HEK293 (cell line): ENCODE measurements around the gene IFNL2.
A peak's percentile ranks its signal among the peaks of the same experiment; 100 is the strongest.

Source experiments
- CTCF ChIP-seq: fragments of 450-650 bp; formaldehyde crosslinking; IDR thresholded peaks from 2 replicates; pipeline ENCODE4 v1.5.1; 2016; ENCODE audit warnings: missing biosample characterization, missing genetic modification characterization
- KLF16 ChIP-seq: fragments of 450-650 bp; formaldehyde crosslinking; IDR thresholded peaks from 2 replicates; pipeline ENCODE4 v1.5.1; 2017; ENCODE audit warnings: missing biosample characterization, missing genetic modification characterization
- PRDM6 ChIP-seq: fragments of 450-650 bp; formaldehyde crosslinking; IDR thresholded peaks from 2 replicates; pipeline ENCODE4 v1.5.1; 2017; ENCODE audit warnings: missing biosample characterization, missing genetic modification characterization
- RBAK ChIP-seq: fragments of 450-650 bp; formaldehyde crosslinking; IDR thresholded peaks from 2 replicates; pipeline ENCODE4 v1.5.1; 2016; ENCODE audit warnings: missing biosample characterization, missing genetic modification characterization
- SP2 ChIP-seq: fragments of 450-650 bp; formaldehyde crosslinking; IDR thresholded peaks from 2 replicates; pipeline ENCODE4 v1.5.1; 2016; ENCODE audit warnings: missing biosample characterization, missing genetic modification characterization
- ZBTB26 ChIP-seq: fragments of 450-650 bp; formaldehyde crosslinking; optimal IDR thresholded peaks from 2 replicates; pipeline ENCODE3; 2016; ENCODE audit warnings: missing biosample characterization, mild to moderate bottlenecking, missing genetic modification characterization
- ZNF114 ChIP-seq: fragments of 450-650 bp; formaldehyde crosslinking; IDR thresholded peaks from 2 replicates; pipeline ENCODE4 v1.5.0; 2017; ENCODE audit warnings: missing biosample characterization, missing genetic modification characterization
- ZNF768 ChIP-seq: fragments of 450-650 bp; formaldehyde crosslinking; IDR thresholded peaks from 2 replicates; pipeline ENCODE4 v1.5.1; 2018; ENCODE audit warnings: missing biosample characterization, mild to moderate bottlenecking, missing genetic modification characterization

- TF ChIP-seq ZNF768: no peak
- TF ChIP-seq SP2: no peak
- no peak for TF ChIP-seq ZBTB26 (tag by site-specific recombination)
- no peak for TF ChIP-seq RBAK (tag by site-specific recombination)
- TF ChIP-seq KLF16 (tag by site-specific recombination): no peak
- peak; percentile 57 for TF ChIP-seq CTCF (tag by site-specific recombination)
- no peak for TF ChIP-seq ZNF114 (tag by site-specific recombination)
- TF ChIP-seq PRDM6 (tag by site-specific recombination): no peak
These were observed 43.3 kb upstream of the IFNL2 start for GRCh38 chr19:39224910-39225309.
